Measurements from ENCODE around the gene GPR183.

The GPR183 gene

DNA sequence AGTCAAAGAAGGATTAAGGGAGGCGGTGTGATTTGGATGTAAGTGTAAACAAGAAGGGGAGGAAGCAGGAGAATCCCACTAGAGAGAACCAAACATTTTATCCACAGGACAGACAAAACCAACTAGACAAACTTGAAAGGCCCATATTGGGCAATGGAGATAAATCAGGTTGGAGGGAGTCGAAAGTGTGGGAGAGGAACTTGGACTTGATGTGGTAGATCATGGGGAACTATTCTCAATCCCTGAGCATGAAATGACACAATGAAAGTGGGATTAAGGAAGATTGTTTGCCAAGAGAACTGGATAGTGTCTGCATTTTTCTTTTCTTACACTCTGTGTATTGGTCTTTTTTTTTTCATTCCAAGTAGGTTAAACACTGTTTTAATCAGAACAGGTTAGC, 17.9 kb downstream of the GPR183 start:
- TF ChIP-seq, protein P1, sequence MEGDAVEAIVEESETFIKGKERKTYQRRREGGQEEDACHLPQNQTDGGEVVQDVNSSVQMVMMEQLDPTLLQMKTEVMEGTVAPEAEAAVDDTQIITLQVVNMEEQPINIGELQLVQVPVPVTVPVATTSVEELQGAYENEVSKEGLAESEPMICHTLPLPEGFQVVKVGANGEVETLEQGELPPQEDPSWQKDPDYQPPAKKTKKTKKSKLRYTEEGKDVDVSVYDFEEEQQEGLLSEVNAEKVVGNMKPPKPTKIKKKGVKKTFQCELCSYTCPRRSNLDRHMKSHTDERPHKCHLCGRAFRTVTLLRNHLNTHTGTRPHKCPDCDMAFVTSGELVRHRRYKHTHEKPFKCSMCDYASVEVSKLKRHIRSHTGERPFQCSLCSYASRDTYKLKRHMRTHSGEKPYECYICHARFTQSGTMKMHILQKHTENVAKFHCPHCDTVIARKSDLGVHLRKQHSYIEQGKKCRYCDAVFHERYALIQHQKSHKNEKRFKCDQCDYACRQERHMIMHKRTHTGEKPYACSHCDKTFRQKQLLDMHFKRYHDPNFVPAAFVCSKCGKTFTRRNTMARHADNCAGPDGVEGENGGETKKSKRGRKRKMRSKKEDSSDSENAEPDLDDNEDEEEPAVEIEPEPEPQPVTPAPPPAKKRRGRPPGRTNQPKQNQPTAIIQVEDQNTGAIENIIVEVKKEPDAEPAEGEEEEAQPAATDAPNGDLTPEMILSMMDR (IDR thresholded peaks at IDR 0.05; ENCODE audit: insufficient read depth, low read length, poor library complexity, severe bottlenecking), result no peak
- TF ChIP-seq EZH2phosphoT487 (conservative IDR thresholded peaks at IDR 0.05; ENCODE audit: low read length), result no peak

GRCh38 chr13:99288089-99288488, 19.1 kb downstream of the GPR183 start:
- TF ChIP-seq, protein P1 (IDR thresholded peaks at IDR 0.05; ENCODE audit: insufficient read depth, low read length, poor library complexity, severe bottlenecking), result no peak
- TF ChIP-seq EZH2phosphoT487 (conservative IDR thresholded peaks at IDR 0.05; ENCODE audit: low read length), result no peak
- Histone ChIP-seq H3K36me3 (ENCODE audit: low read length) (no peaks in the 10 kb centered on the region), H3K27ac (ENCODE audit: low read depth, low read length) (no peak overlapping the region), H3K4me2 (ENCODE audit: low read depth, low read length, poor library complexity, severe bottlenecking) (no peak overlapping the region), H3K27me3 (ENCODE audit: low read length) (no peaks in the 10 kb centered on the region), H2AFZ (ENCODE audit: low read depth, low read length, severe bottlenecking) (no peak overlapping the region), H3F3A (ENCODE audit: insufficient read depth) (peaks cover 3% of the 10 kb centered on the region; the same call in 1 of the 2 replicates), H3K79me2 (ENCODE audit: insufficient read depth, low read length) (no peaks in the 10 kb centered on the region), H3K4me3 (ENCODE audit: insufficient read depth, low read length, poor library complexity, severe bottlenecking) (no peak overlapping the region), H3K9me3 (ENCODE audit: insufficient read depth, low read length) (no peaks in the 10 kb centered on the region), H3K9ac (ENCODE audit: low read length) (no peak overlapping the region), H4K20me1 (ENCODE audit: low read depth, low read length) (peaks cover 17% of the 10 kb centered on the region), H3K9me2 (replicated peaks; ENCODE audit: insufficient read depth, low read length) (no peaks in the 10 kb centered on the region)

More for the DNA sequence above, 17.9 kb downstream of the GPR183 start:
- no peaks in the 10 kb centered on the region for H3K79me2 ChIP-seq (ENCODE audit: insufficient read depth, low read length)
- no peak overlapping the region for H3K9ac ChIP-seq (ENCODE audit: low read length)
- no peaks in the 10 kb centered on the region for H3K9me2 ChIP-seq (replicated peaks; ENCODE audit: insufficient read depth, low read length)
- H3K27ac ChIP-seq (ENCODE audit: low read depth, low read length), result no peak overlapping the region
- no peak overlapping the region for H2AFZ ChIP-seq (ENCODE audit: low read depth, low read length, severe bottlenecking)
- H3K36me3 ChIP-seq (ENCODE audit: low read length), result no peaks in the 10 kb centered on the region
- H3F3A ChIP-seq (ENCODE audit: insufficient read depth), result no peaks in the 10 kb centered on the region
- peaks cover 8% of the 10 kb centered on the region; the same call in 1 of the 2 replicates for H4K20me1 ChIP-seq (ENCODE audit: low read depth, low read length)
- H3K9me3 ChIP-seq (ENCODE audit: insufficient read depth, low read length), result no peaks in the 10 kb centered on the region
- no peaks in the 10 kb centered on the region for H3K27me3 ChIP-seq (ENCODE audit: low read length)
- no peak overlapping the region for H3K4me2 ChIP-seq (ENCODE audit: low read depth, low read length, poor library complexity, severe bottlenecking)
- no peak overlapping the region for H3K4me3 ChIP-seq (ENCODE audit: insufficient read depth, low read length, poor library complexity, severe bottlenecking)

DNA sequence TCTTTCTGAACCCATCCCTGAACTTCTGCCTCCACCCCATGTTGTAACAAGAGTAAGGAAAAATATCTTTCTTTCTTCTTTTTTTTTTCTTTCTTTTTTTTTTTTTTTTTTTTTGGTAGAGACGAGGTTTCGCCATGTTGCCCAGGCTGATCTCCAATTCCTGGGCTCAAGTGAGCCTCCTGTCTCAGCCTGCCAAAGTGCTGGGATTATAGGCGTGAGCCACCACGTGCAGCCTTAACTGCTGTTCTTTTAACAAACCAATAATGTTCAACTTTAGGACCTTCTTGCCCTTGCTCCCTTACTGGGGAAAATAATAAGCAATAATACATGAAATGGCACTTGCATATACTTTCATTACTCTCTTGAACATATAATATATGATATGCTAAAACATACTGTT, 19.6 kb downstream of the GPR183 start:
- H3K4me2 ChIP-seq (ENCODE audit: low read depth, low read length, poor library complexity, severe bottlenecking), result no peak overlapping the region
- H3K79me2 ChIP-seq (ENCODE audit: insufficient read depth, low read length), result no peaks in the 10 kb centered on the region
- H3K36me3 ChIP-seq (ENCODE audit: low read length), result no peaks in the 10 kb centered on the region
- no peaks in the 10 kb centered on the region for H3K9me3 ChIP-seq (ENCODE audit: insufficient read depth, low read length)
- no peak overlapping the region for H3K4me3 ChIP-seq (ENCODE audit: insufficient read depth, low read length, poor library complexity, severe bottlenecking)
- no peak overlapping the region for H3K9ac ChIP-seq (ENCODE audit: low read length)
- no peaks in the 10 kb centered on the region for H3K27me3 ChIP-seq (ENCODE audit: low read length)
- peaks cover 8% of the 10 kb centered on the region for H3F3A ChIP-seq (ENCODE audit: insufficient read depth)
- H2AFZ ChIP-seq (ENCODE audit: low read depth, low read length, severe bottlenecking), result no peak overlapping the region
- H4K20me1 ChIP-seq (ENCODE audit: low read depth, low read length), result peaks cover 22% of the 10 kb centered on the region
- TF ChIP-seq EZH2phosphoT487 (conservative IDR thresholded peaks at IDR 0.05; ENCODE audit: low read length), result no peak
- TF ChIP-seq, protein P1 (IDR thresholded peaks at IDR 0.05; ENCODE audit: insufficient read depth, low read length, poor library complexity, severe bottlenecking), result no peak
- no peak overlapping the region for H3K27ac ChIP-seq (ENCODE audit: low read depth, low read length)
- H3K9me2 ChIP-seq (replicated peaks; ENCODE audit: insufficient read depth, low read length), result no peaks in the 10 kb centered on the region
